Fibroblast of lung (primary cell): ENCODE results near the gene LRRIQ3. TPM values are rescaled to one million over a fixed set of nuclear protein-coding genes. Genes with fewer than 3 reads are reported as not detected.

Experiments used
- DNase-seq, 2 donors: peaks; one replicate each; pipeline versions ENCODE4 v3.0.0 to v3.0.0-alpha.2; 2010; ENCODE audit warnings: low read depth in 2 of 2
- H2AFZ ChIP-seq: 2 replicates; pipeline ENCODE4 v1.5.1; 2012; ENCODE audit warnings: low read length, control low read depth, inconsistent platforms
- H3K27ac ChIP-seq: 2 replicates; pipeline ENCODE4 v1.5.1; 2011; ENCODE audit warnings: low read length, control low read depth; ENCODE audit not compliant: insufficient read depth
- H3K27me3 ChIP-seq: 2 replicates; pipeline ENCODE4 v1.5.1; 2011; ENCODE audit warnings: mild to moderate bottlenecking, low read length; ENCODE audit not compliant: control insufficient read depth, insufficient read depth
- H3K36me3 ChIP-seq: 2 replicates; pipeline ENCODE4 v1.5.1; 2011; ENCODE audit warnings: low read length; ENCODE audit not compliant: control insufficient read depth, insufficient read depth
- H3K4me1 ChIP-seq: 2 replicates; pipeline ENCODE4 v1.5.1; 2011; ENCODE audit warnings: low read length; ENCODE audit not compliant: control insufficient read depth, insufficient read depth; ENCODE audit errors: extremely low read depth
- H3K4me2 ChIP-seq: 2 replicates; pipeline ENCODE4 v1.5.1; 2011; ENCODE audit warnings: low read length, control low read depth; ENCODE audit not compliant: insufficient read depth; ENCODE audit errors: extremely low read depth
- H3K4me3 ChIP-seq, 4 experiments: fragments of 200-600 bp in 1 of 4; sonication (generic) in 1 of 4; replicated peaks in 1 of 4; 2 replicates each; pipeline ENCODE4 v1.5.1; 2011 to 2016; ENCODE audit warnings: low read length in 4 of 4, low read depth in 3 of 4, mild to moderate bottlenecking in 3 of 4, control low read depth in 2 of 4, inconsistent platforms in 1 of 4, mixed read lengths in 1 of 4; ENCODE audit not compliant: insufficient read depth in 1 of 4; ENCODE audit errors: control extremely low read depth in 1 of 4
- H3K79me2 ChIP-seq: 2 replicates; pipeline ENCODE4 v1.5.1; 2012; ENCODE audit warnings: mild to moderate bottlenecking, low read length, inconsistent platforms; ENCODE audit not compliant: control insufficient read depth, insufficient read depth
- H3K9ac ChIP-seq: 2 replicates; pipeline ENCODE4 v1.5.1; 2011; ENCODE audit warnings: mild to moderate bottlenecking, low read length, control low read depth; ENCODE audit not compliant: insufficient read depth
- H3K9me3 ChIP-seq: 2 replicates; pipeline ENCODE4 v1.5.1; 2012; ENCODE audit warnings: low read depth, low read length; ENCODE audit not compliant: control insufficient read depth, insufficient read depth
- H4K20me1 ChIP-seq: 2 replicates; pipeline ENCODE4 v1.5.1; 2011; ENCODE audit warnings: low read length; ENCODE audit not compliant: control insufficient read depth, insufficient read depth; ENCODE audit errors: extremely low read depth
- EZH2 ChIP-seq: IDR thresholded peaks from 2 replicates; pipeline ENCODE4 v1.5.1; 2012; ENCODE audit warnings: low read length, control low read depth, mild to moderate bottlenecking; ENCODE audit errors: missing control alignments
- polyA plus RNA-seq, 2 donors: library from polyadenylated mRNA; depleted of rRNA in 1 of 2; stranded (reverse) in 1 of 2; unstranded in 1 of 2; fragments of >200 nt; gene quantifications; 2 replicates each; pipeline ENCODE4 v1.2.1, GENCODE V29; 2011 to 2012; ENCODE audit warnings: missing spikeins in 1 of 2
- total RNA-seq: library from RNA; depleted of rRNA; stranded (reverse); fragments of >200 nt; gene quantifications from 2 replicates; pipeline ENCODE4 v1.2.1, GENCODE V29; 2014
- TF ChIP-seq, protein P1 (sequence below), 2 donors: IDR thresholded peaks in 1 of 2; conservative IDR thresholded peaks in 1 of 2; 1 replicate in 1 of 2; 2 replicates in 1 of 2; pipeline ENCODE4 v1.5.1; 2011 to 2012; ENCODE audit warnings: low read length in 2 of 2, control low read depth in 1 of 2, inconsistent platforms in 1 of 2, low read depth in 1 of 2, mild to moderate bottlenecking in 1 of 2

The LRRIQ3 gene
- total and polyA plus RNA-seq, 2 donors (not counting 1 experiment from before 2014, with no cell fraction given) = 0.56 to 1.3 TPM

DNA sequence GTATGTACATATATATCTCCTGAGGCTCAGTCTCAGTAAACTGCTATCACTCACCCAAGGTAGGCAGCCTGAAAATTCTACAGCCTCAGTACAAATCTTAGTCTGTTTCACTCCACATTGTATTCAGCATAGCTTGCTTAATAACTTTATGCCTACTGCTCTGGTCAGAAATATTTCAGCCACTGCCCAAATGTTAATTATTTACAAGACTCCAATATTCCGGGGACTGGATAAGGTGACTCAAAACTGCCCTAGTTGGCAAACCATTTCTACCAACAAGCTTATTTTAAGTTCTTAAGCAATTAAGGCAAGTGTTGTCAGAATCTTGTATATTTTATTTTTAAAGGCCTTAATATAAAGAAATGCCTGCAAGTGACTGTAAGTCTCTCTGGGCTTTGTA lies 114.8 kb downstream of the LRRIQ3 start:
- Histone ChIP-seq H3K79me2 (no peaks in the 10 kb centered on the region), H3K4me3 (no peak overlapping the region), H3K27ac (no peak overlapping the region), H4K20me1 (no peaks in the 10 kb centered on the region), H3K36me3 (no peaks in the 10 kb centered on the region), H3K4me1 (no peaks in the 10 kb centered on the region), H3K27me3 (no peaks in the 10 kb centered on the region), H3K9me3 (no peaks in the 10 kb centered on the region), H2AFZ (no peak overlapping the region), H3K9ac (no peak overlapping the region), H3K4me2 (no peak overlapping the region)
- TF ChIP-seq EZH2 = no peak
- TF ChIP-seq, protein P1, sequence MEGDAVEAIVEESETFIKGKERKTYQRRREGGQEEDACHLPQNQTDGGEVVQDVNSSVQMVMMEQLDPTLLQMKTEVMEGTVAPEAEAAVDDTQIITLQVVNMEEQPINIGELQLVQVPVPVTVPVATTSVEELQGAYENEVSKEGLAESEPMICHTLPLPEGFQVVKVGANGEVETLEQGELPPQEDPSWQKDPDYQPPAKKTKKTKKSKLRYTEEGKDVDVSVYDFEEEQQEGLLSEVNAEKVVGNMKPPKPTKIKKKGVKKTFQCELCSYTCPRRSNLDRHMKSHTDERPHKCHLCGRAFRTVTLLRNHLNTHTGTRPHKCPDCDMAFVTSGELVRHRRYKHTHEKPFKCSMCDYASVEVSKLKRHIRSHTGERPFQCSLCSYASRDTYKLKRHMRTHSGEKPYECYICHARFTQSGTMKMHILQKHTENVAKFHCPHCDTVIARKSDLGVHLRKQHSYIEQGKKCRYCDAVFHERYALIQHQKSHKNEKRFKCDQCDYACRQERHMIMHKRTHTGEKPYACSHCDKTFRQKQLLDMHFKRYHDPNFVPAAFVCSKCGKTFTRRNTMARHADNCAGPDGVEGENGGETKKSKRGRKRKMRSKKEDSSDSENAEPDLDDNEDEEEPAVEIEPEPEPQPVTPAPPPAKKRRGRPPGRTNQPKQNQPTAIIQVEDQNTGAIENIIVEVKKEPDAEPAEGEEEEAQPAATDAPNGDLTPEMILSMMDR (conservative IDR thresholded peaks at IDR 0.05 in 1 of 2, IDR thresholded peaks at IDR 0.05 in 1 of 2; ENCODE audit: low read depth in 1 of 2, low read length in 2 of 2) = no peak
- DNase-seq = no peak

DNA sequence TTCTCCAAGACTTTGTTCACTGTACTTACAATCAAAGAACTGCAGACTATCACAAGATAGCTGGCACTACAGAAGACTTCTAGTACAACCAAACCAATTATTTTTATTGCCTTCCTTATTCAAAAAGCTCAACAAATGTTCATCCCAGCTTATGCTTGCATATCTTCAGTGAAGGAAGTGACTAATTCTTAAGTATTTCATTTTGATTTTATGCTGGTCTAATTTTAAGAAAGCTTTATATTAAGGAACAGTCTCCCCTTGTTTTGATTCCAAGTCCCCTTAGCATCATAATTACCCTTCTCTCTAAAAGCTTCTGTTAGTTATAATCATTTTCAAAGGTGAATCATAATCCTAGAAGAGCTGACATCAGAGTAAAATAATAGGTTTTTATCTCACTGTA lies 132.9 kb downstream of the LRRIQ3 start:
- no peaks in the 10 kb centered on the region for H3K36me3 ChIP-seq
- no peak overlapping the region for H3K4me3 ChIP-seq
- DNase-seq = no peak
- H3K4me1 ChIP-seq = no peaks in the 10 kb centered on the region
- H4K20me1 ChIP-seq = no peaks in the 10 kb centered on the region
- TF ChIP-seq, protein P1 (conservative IDR thresholded peaks at IDR 0.05 in 1 of 2, IDR thresholded peaks at IDR 0.05 in 1 of 2; ENCODE audit: low read depth in 1 of 2, low read length in 2 of 2) = no peak
- TF ChIP-seq EZH2 = no peak
- H3K79me2 ChIP-seq = no peaks in the 10 kb centered on the region
- no peak overlapping the region for H3K27ac ChIP-seq
- no peak overlapping the region for H3K9ac ChIP-seq
- no peaks in the 10 kb centered on the region for H3K9me3 ChIP-seq
- no peak overlapping the region for H2AFZ ChIP-seq
- H3K4me2 ChIP-seq = no peak overlapping the region
- H3K27me3 ChIP-seq = no peaks in the 10 kb centered on the region

DNA sequence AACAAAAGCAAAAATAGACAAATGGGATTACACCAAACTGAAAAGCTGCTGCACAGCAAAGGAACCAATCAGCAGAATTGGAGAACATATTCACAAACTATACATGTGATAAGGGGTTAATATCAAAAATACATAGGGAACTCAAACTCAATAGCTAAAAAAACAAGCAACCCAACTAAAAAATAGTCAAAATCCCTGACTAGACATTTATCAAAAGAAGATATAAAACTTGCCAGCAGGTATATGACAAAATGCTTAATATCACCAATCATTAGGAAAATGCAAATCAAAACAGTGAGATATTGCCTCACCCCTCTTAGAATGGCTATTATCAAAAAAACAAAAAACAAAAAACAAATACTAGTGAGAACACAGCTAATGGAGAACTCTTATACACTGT lies 140.3 kb downstream of the LRRIQ3 start:
- Histone ChIP-seq H3K36me3 (no peaks in the 10 kb centered on the region), H3K9me3 (no peaks in the 10 kb centered on the region), H4K20me1 (no peaks in the 10 kb centered on the region), H3K79me2 (no peaks in the 10 kb centered on the region), H3K4me1 (no peaks in the 10 kb centered on the region), H3K4me3 (no peak overlapping the region), H3K4me2 (no peak overlapping the region), H3K9ac (no peak overlapping the region), H2AFZ (no peak overlapping the region), H3K27ac (no peak overlapping the region), H3K27me3 (no peaks in the 10 kb centered on the region)
- DNase-seq = no peak
- TF ChIP-seq EZH2 = no peak
- TF ChIP-seq, protein P1 (conservative IDR thresholded peaks at IDR 0.05 in 1 of 2, IDR thresholded peaks at IDR 0.05 in 1 of 2; ENCODE audit: low read depth in 1 of 2, low read length in 2 of 2) = no peak
